OCI-LY7 (cell line): ENCODE results near the gene PWWP2B.

Source experiments
- CTCF ChIP-seq: fragments of 200-600 bp; sonication (generic); conservative IDR thresholded peaks from 2 replicates; pipeline ENCODE4 v1.5.1; 2014; ENCODE audit warnings: mild to moderate bottlenecking, antibody characterized with exemption, low read length, moderate library complexity, mixed read lengths
- EZH2phosphoT487 ChIP-seq: fragments of 200-600 bp; sonication (generic); IDR thresholded peaks from 2 replicates; pipeline ENCODE4 v1.6.1; 2018; ENCODE audit warnings: low read depth, borderline replicate concordance, mild to moderate bottlenecking, mixed run types, antibody characterized with exemption, low read length, moderate library complexity, mixed read lengths

- no peak for TF ChIP-seq CTCF
- TF ChIP-seq EZH2phosphoT487: no peak
Measured at GRCh38 chr10:132377326-132377725, 19.7 kb upstream of the PWWP2B start.
